ENCODE measurements around the gene NOTCH1.

- TF ChIP-seq CTCF (IDR thresholded peaks at IDR 0.05; ENCODE audit: poor library complexity, severe bottlenecking): no peak
- TF ChIP-seq EP300 (conservative IDR thresholded peaks at IDR 0.05; ENCODE audit: poor library complexity, severe bottlenecking): no peak
- no peak for TF ChIP-seq SMC3 (conservative IDR thresholded peaks at IDR 0.05; ENCODE audit: poor library complexity)
- TF ChIP-seq POLR2AphosphoS5 (IDR thresholded peaks at IDR 0.05): no peak
- TF ChIP-seq EZH2 (IDR thresholded peaks at IDR 0.05; ENCODE audit: borderline replicate concordance, insufficient read depth, low read length, poor library complexity, severe bottlenecking): no peak
Measured at GRCh38 chr9:136505406-136506403, 40.1 kb downstream of the NOTCH1 start.
